ENCODE measurements around the gene TUBG1.

DNA sequence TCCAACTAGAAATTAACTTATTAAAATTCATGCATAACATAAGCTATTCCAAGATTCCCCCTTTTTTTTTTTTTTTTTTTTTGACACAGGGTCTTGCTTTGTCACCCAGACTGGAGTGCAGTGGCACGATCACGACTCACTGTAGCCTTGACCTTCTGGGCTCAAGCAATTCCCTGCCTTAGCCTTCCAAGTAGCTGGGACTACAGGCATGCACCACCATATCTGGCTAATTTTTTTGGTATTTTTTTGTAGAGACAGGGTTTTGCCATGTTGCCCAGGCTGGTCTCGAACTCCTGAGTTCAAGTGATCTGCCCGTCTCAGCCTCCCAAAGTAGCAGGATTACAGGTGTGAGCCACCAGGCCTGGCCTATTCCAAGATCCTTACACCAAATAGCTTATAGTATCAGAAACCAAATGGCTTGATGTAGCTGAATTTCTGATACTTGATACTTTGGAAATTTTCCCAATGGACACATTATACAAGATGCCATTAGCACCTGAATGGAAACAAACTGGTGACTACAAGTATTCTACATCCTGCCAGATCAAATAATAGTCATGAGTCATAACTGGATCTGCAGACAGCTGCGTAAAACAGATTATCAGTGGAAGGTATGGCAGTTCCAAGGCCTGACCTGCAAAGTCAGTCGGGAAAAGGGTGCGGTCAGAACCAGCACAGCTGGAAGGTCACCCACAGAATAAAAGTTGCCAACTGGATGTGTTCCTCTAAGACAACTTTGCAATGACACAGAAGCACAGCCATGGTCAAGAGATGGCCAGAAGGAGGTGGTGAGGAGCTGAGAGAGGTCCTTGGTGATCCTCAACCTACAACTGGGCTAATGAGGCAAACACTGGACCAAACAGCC lies 14.5 kb downstream of the TUBG1 start:
- TF ChIP-seq EZH2 (IDR thresholded peaks at IDR 0.05) (no peak), POLR2AphosphoS5 (IDR thresholded peaks at IDR 0.05; ENCODE audit: borderline replicate concordance, low read depth, low read length) (no peak), FOXP2 (optimal IDR thresholded peaks at IDR 0.05; ENCODE audit: control extremely low read depth, extremely low read length, insufficient read depth) (no peak)
